ENCODE data around the gene DNAJA2. TPM values are rescaled to one million over a fixed set of nuclear protein-coding genes. Genes with fewer than 3 reads are reported as not detected.

The DNAJA2 gene
- total RNA-seq, 2 donors from 2014 or later, result 24.4 to 30.0 TPM

GRCh38 chr16:46908540-46909372 lies 64.7 kb downstream of the DNAJA2 start:
- Histone ChIP-seq H3K9me3 (no peaks in the 10 kb centered on the region), H3K4me1 (peaks cover 39% of the 10 kb centered on the region), H3K27ac (peak overlapping the region in 2 of 4 donors; percentile 27 to 28), H3K27me3 (no peaks in the 10 kb centered on the region), H3K4me3 (no peak overlapping the region), H3K36me3 (replicated peaks in 1 of 2; ENCODE audit: insufficient read depth in 1 of 2, low read depth in 2 of 2) (peaks cover 12 to 18% of the 10 kb centered on the region in 2 donors)
- intact Hi-C loops (cut with DNase I), result loop anchor here (5.0 kb wide), 1 partner anchor 51 kb away; no protein-coding TSS in a partner anchor
- peak; percentile 41 for ATAC-seq
- WGBS, 2 donors, result 46 to 58% methylated on average over 5 to 6 of the region's 6 CpGs
- TF ChIP-seq, protein P1, sequence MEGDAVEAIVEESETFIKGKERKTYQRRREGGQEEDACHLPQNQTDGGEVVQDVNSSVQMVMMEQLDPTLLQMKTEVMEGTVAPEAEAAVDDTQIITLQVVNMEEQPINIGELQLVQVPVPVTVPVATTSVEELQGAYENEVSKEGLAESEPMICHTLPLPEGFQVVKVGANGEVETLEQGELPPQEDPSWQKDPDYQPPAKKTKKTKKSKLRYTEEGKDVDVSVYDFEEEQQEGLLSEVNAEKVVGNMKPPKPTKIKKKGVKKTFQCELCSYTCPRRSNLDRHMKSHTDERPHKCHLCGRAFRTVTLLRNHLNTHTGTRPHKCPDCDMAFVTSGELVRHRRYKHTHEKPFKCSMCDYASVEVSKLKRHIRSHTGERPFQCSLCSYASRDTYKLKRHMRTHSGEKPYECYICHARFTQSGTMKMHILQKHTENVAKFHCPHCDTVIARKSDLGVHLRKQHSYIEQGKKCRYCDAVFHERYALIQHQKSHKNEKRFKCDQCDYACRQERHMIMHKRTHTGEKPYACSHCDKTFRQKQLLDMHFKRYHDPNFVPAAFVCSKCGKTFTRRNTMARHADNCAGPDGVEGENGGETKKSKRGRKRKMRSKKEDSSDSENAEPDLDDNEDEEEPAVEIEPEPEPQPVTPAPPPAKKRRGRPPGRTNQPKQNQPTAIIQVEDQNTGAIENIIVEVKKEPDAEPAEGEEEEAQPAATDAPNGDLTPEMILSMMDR (IDR thresholded peaks at IDR 0.05), result peak; percentile 51 to 80 (median 60)
- no peak for TF ChIP-seq POLR2A (IDR thresholded peaks at IDR 0.05)
- peak; percentile 39 to 65 (median 54) for DNase-seq

- intact Hi-C loops (cut with DNase I), result loop anchor here (5.0 kb wide), 1 partner anchor 50 kb away; no protein-coding TSS in a partner anchor
- Histone ChIP-seq H3K4me3 (no peak overlapping the region), H3K27ac (peak overlapping the region in 2 of 4 donors; percentile 27 to 42), H3K27me3 (no peaks in the 10 kb centered on the region), H3K36me3 (replicated peaks in 1 of 2; ENCODE audit: insufficient read depth in 1 of 2, low read depth in 2 of 2) (peaks cover 11 to 15% of the 10 kb centered on the region in 2 donors), H3K9me3 (no peaks in the 10 kb centered on the region), H3K4me1 (peaks cover 47% of the 10 kb centered on the region)
- DNase-seq (no peak), ATAC-seq (no peak)
- no peak for TF ChIP-seq POLR2A (IDR thresholded peaks at IDR 0.05)
- TF ChIP-seq, protein P1 (IDR thresholded peaks at IDR 0.05), result no peak
- WGBS, 2 donors, result 49 to 70% methylated on average over 12 of the region's 12 CpGs
Measured at GRCh38 chr16:46907061-46907774, 66.3 kb downstream of the DNAJA2 start.

DNA sequence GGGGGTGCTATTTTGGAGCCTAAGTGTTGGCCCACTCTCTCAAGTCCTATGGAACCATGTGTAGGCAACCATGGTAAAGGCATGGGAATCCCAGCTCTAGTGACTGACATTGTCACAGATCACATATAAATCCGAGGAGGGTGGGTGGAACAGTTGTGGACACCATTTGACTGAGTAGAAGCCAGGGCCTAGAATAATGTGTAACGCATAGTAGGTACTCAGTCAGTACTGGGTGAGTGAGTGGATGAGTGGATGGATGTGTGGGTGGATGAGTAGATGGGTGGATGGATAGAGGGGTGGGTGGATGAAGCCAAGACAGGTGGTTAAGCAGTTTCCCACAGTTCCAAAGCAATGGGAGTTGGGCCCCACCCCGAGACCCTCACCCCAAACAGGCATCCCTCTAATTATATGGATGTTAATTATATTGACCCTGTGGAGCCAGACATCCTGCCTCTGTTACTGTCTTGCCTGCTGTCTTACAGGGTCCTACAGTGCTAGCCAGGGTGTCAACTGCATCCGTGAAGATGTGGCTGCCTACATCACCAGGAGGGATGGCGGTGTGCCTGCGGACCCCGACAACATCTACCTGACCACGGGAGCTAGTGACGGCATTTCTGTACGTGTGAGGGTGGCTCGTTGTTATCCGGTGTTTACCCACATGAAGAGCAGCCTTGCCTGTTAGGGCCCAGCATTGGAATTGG lies 67.0 kb downstream of the DNAJA2 start:
- intact Hi-C loops (cut with DNase I), result loop anchor here (5.0 kb wide), 1 partner anchor 49 kb away; no protein-coding TSS in a partner anchor
- 79% methylated on average over 3 to 12 of the region's 12 CpGs for WGBS, 2 donors
- Histone ChIP-seq H3K4me3 (no peak overlapping the region), H3K4me1 (peaks cover 46% of the 10 kb centered on the region), H3K27ac (peak overlapping the region in 1 of 4 donors; percentile 42), H3K27me3 (no peaks in the 10 kb centered on the region), H3K9me3 (no peaks in the 10 kb centered on the region), H3K36me3 (replicated peaks in 1 of 2; ENCODE audit: insufficient read depth in 1 of 2, low read depth in 2 of 2) (peaks cover 7 to 15% of the 10 kb centered on the region in 2 donors)
- DNase-seq, result no peak
- no peak for TF ChIP-seq POLR2A (IDR thresholded peaks at IDR 0.05)
- TF ChIP-seq, protein P1 (IDR thresholded peaks at IDR 0.05), result no peak
- ATAC-seq, result no peak

Other genes starting within 250 kb of the DNAJA2 start
- under 1 TPM in 1 of 2 donors, not detected in 1; 0.26 TPM for gene MYLK3, start 225.3 kb downstream of the DNAJA2 start, total RNA-seq
- 10 to 100 TPM in 1 of 2 donors, 1 to 10 TPM in 1; 3.1 to 11.5 TPM for gene C16orf87, start 142.5 kb downstream of the DNAJA2 start, total RNA-seq
- gene GPT2, start 89.3 kb downstream of the DNAJA2 start, total RNA-seq, result 10 to 100 TPM; 52.1 to 83.1 TPM
- 1 to 10 TPM; 3.0 to 3.1 TPM for gene NETO2, start 170.3 kb upstream of the DNAJA2 start, total RNA-seq